Hematopoietic multipotent progenitor cell treated with erythropoietin and hydrocortisone succinate and interleukin-3 and kit ligand, for 4 days (in vitro differentiated cells): ENCODE measurements around the gene MYOM3.
A peak's percentile ranks its signal among the peaks of the same experiment; 100 is the strongest.
"Not testable (repeated sequence)": the region's sequence is repeated elsewhere in the genome, so short reads cannot be mapped to it uniquely, and the experiment has no call there.

Source experiments
- DNase-seq: peaks from one replicate; pipeline ENCODE4 v3.0.0-alpha.2; 2015

MYOM3 gene

GRCh38 chr1:24069817-24070216, 42.1 kb downstream of the MYOM3 start:
- DNase-seq = no peak

DNA sequence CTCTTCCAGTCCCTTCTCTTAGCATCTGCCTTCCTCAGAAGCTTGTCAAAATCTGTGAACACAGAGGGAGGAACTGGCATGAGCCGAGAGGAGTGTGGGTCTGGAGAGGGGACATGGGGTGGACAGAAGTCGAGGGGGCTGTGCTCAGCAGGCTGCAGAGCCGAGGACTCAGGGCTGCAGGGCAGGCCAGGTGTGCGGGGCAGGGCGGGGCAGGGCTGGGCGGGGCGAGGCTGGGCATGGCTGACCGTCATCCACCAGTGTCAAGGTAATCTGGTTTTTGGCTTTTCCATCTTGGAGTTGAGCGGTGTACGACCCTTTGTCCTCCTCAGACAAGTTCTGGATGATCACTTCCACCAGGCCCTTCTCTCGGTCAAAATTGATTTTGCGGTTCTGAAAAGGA, 44.0 kb downstream of the MYOM3 start:
- no peak for DNase-seq

- DNase-seq = no peak
Measured at GRCh38 chr1:24065304-24065703, 46.6 kb downstream of the MYOM3 start.

DNA sequence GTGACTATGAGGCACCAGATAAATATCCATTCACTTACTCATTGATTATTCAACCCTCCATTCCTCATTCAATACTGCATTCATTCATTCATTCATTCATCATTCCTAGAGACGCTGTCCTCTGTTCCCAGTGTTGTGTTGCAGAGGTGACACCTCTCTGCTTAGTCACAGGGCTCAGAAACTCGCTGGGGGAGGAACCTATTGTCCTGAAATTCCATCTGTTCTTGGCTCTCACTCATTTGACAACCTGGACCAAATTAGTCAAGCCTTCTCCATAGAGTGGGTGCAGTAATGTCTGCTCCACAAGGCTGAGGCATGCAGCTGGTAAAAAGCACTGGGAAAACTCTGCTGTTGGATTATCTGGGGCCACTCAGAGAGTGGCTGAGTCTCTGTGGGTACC, 49.7 kb downstream of the MYOM3 start:
- no peak for DNase-seq

DNA sequence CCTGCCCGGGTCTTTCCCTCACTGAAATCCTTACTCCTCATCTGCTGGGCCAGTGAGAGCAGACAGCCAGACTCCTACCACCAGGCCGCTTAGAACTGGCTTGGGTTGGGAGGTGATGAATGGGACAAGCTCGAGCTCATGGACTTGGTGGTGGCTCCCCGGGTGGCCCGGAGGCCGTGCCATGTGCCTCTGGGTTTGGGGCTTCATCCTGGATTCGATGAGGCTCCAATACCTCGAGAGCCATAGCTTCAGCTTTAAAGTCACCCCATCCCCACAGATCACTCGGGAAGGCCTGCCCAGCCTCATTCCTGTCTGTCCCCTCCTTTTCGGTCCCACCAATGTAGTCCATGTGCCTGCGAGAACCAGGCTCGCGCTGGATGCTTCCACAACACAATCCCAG, 51.5 kb downstream of the MYOM3 start:
- DNase-seq = no peak

GRCh38 chr1:24058671-24059455, 53.1 kb downstream of the MYOM3 start:
- no peak for DNase-seq

GRCh38 chr1:24057171-24057570, 54.8 kb downstream of the MYOM3 start:
- DNase-seq = no peak

DNA sequence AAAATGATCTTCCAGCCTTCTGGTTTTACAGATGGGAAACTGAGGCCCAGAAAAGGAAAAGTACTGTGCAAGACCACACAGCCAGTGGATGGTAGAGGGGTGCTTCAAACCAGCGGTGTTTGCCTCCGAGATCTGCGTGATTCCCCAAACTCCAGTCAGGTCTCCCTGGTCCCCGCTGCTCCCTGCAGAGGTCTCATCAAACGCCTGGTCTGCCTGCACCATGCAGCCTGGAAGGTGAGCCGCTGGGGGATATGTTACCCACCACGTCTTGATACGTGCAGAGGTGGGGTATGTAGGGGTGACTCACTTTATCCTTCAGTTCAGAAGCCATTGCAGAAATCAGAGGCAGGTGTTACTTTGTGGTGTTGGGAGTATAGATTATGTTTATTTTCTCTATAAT, 56.3 kb downstream of the MYOM3 start:
- no peak for DNase-seq

DNA sequence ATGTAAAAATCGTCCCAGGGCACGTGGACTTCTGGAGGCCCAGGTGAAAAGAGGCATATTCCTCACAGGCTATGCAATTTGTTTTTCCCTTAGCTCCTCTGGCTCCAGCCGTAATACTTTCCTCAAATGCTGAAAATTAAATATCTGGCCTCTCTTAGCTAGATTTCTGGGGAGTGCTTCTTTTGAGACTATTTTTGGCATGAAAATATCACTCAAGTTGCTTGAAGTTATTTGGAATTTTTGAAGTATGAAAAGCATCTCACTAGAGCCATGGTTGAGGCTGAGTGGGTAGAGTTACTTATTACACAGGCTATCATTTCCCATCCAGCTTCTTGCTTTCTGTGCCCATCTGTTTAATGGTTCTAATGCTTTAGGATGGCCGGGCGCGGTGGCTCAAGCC, 59.7 kb downstream of the MYOM3 start:
- DNase-seq = no peak

DNA sequence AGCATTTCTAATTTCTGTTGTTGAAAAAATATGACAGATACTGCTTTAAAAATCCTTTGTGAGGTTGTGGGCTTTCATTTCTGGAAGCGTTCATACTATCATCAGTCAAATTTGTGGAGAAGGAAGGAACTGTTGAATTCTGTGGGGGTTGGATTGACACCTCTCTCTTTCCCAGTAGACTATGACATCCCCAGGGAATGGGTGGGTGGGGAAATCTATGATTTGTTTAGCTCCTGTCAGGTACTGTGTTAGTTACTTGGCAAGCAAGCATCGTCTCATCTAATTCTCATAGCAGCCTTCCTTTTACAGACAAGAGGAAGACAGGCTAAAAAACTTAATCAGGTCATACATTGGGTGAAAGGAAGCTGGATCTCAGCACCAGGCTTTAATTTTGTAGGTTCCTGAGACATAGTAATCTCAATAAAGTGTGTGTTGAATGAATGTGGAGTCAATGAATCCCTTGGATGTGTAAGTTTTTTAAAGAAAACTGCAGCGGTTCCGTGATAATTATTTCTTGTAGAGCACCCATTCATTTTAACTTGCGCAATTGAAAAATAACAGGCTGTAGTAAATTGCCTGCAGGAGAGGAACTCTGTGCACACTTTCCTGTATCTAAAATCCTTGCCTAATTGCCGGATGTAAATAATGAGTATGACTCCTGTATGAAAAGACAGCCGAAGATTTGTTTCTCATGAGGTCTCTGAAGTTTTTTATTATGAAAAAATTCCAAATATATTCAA, 60.6 kb downstream of the MYOM3 start:
- DNase-seq = no peak

- no peak for DNase-seq
Measured at GRCh38 chr1:24049733-24050132, 62.2 kb downstream of the MYOM3 start.

GRCh38 chr1:24048894-24049293, 63.0 kb downstream of the MYOM3 start:
- DNase-seq = not testable (repeated sequence)

DNA sequence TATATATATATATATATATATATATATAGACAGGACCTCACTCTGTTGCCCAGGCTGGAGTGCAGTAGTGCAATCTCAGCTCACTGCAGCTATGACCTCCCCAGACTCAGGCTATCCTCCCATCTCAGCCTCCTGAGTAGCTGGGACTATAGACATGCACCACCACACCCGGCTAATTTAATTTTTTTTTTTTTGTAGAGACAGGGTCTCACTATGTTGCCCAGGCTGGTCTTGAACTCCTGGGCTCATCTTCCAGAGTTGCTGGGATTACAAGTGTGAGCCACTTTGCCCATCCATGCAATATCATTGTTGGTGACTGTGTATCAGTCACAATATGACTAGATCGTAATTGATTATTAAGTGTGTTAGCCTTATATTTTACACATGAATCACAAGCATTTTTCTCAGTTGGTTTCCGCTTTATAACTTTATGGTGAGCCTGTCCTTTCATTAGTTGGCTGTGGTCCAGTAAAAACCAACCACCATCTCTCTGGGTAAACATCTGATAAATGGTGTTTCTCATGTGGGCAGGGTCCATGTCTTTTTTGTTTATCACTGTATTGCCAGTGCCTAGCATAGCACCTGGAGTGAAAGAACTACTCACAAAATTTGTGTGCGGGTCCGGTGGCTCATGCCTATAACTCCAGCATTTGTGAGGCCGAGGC, 63.6 kb downstream of the MYOM3 start:
- peak; percentile 52 for DNase-seq

- no peak for DNase-seq
Measured at GRCh38 chr1:24047110-24047477, 64.8 kb downstream of the MYOM3 start.

DNA sequence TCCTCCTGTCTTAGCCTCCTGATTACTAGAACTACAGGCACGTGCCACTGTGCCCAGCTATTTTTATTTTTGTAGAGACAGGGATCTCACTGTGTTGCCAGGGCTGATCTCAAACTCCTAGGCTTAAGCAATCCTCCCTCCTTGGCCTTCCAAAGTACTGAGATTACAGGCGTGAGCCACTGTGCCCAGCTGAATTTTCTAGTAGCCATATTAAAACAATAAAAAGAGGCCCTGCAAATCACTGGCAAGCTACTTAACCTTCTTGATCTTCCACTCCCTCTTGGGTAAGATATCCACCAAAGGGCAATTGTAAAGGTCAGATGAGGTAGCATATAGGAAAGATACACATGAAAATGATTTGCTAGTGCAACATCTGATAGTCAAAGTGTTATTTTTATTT, 66.2 kb downstream of the MYOM3 start:
- no peak for DNase-seq

- DNase-seq = not testable (repeated sequence)
Measured at GRCh38 chr1:24044672-24045071, 67.3 kb downstream of the MYOM3 start.

DNA sequence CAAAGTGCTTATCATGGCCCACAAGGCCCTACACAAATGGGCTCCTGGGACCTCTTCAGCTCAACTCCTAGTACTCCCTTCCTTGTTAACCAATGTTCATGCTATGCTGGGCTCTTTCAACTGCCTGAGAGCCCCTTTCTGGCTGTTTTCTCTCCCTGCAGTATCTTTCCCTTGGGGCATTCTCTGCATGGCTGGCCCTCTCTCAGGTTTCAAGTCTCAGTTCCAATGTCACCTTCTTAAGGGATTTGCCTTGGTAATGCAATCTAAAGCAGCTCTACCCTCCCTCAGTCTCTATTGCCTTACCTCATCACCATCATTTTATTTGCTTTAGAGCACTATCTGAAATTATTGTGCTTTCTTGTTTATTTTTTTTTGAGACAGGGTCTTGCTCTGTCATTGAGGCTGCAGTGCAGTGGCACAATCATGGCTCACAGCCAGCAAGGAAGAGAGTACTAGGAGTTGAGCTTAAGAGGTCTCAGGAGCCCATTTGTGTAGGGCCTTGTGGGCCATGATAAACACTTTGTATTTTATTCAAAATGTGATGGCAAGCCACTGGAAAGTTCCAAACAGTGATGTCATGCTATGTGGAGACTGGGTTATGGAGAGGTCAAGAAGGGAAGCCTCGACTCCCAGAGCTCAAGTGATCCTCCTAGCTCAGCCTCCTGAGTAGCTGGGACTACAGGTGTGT, 68.4 kb downstream of the MYOM3 start:
- DNase-seq = no peak

- DNase-seq = no peak
Measured at GRCh38 chr1:24042315-24042714, 69.6 kb downstream of the MYOM3 start.

- no peak for DNase-seq
Measured at GRCh38 chr1:24036088-24036487, 75.8 kb downstream of the MYOM3 start.

DNA sequence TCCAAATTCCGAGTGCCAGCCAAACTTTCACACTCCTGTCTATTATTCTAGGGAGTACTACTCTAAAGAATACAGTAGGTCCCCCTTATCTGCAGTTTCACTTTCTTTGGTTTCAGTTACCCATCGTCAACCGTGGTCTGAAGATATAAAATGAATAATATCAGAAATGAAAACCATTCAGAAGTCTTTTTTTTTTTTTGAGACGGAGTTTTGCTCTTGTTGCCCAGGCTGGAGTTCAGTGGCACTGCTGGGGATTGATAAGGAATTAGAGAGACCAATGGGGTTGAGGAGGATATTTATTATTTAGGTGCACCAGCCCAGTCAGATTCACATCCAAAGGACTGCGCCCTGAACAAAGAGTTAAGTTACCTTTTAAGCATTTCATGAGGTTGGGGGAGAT, 79.0 kb downstream of the MYOM3 start:
- DNase-seq = peak; percentile 85

GRCh38 chr1:24030976-24031516, 80.9 kb downstream of the MYOM3 start:
- not testable (repeated sequence) for DNase-seq

DNA sequence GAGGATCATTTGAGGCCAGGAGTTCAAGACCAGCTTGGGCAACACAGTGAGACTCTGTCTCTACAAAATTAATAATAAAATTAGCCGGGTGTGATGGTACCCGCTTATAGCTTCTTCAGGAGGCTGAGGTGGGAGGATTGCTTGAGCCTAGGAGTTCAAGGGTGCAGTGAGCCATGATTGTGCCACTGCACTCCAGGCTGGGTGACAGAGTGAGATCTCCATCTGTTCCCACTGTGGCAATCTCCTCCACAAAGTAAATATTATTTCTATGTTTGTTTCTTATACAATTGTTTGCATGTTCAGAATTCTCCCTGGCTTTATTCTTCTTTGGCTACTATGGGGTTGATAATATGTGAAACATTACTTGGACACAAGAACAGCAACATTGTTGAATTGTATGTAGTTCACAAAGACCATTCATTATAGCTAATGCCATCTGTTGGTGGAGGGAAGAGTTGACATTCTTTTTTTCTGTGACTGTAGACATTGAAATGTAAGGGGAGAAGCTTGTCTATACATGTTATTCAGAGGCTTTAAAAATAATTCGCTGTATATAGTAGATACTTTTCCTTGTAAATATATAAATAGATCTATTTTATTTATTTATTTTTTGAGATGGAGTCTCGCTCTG, 84.0 kb downstream of the MYOM3 start:
- peak; percentile 76 for DNase-seq
